Coronary artery (tissue), 2 donors: ENCODE measurements around the gene AGBL1.

Source experiments
- DNase-seq: peaks from one replicate; pipeline ENCODE4 v3.0.0-alpha.2; 2017; ENCODE audit warnings: low spot score
- H3K27ac ChIP-seq, 2 donors: fragments of 200-600 bp; sonication (generic); one replicate each; pipeline ENCODE4 v1.5.1; 2016 to 2019
- H3K4me3 ChIP-seq: fragments of 200-600 bp; sonication (generic); 2 replicates; pipeline ENCODE4 v1.5.1; 2016; ENCODE audit warnings: mild to moderate bottlenecking, moderate library complexity
- CTCF ChIP-seq: fragments of 200-600 bp; sonication (generic); IDR thresholded peaks from one replicate; pipeline ENCODE4 v1.5.1; 2019; ENCODE audit warnings: antibody characterized with exemption

The AGBL1 gene

GRCh38 chr15:86969364-86969763 lies 889.7 kb downstream of the AGBL1 start:
- Histone ChIP-seq H3K27ac (no peak overlapping the region), H3K4me3 (no peak overlapping the region)
- TF ChIP-seq CTCF: no peak
- DNase-seq: no peak

GRCh38 chr15:86973284-86973844 lies 893.7 kb downstream of the AGBL1 start:
- no peak for DNase-seq
- H3K27ac ChIP-seq: no peak overlapping the region
- TF ChIP-seq CTCF: no peak

DNA sequence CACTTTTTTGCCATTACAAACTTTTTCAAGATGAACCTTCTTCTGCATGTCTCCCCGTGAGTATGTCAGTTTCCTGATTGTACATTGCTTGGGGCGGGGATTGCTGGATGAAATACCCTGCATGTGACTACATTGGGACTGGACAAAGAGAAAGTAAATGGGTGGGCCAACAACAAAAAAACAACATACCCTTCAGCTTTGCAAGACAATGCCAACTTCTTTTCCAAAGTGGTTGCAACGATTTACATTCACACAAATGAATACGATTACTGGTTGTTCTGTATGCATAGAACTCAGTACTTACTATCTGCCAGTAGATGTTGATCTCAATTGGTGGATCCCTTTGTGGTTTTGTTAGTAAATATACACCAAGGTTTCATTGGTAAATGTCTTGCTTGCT lies 908.4 kb downstream of the AGBL1 start:
- no peak overlapping the region for H3K4me3 ChIP-seq
- H3K27ac ChIP-seq: no peak overlapping the region
- TF ChIP-seq CTCF: no peak
- DNase-seq: no peak

More at GRCh38 chr15:86973284-86973844, 893.7 kb downstream of the AGBL1 start:
- H3K4me3 ChIP-seq: no peak overlapping the region

DNA sequence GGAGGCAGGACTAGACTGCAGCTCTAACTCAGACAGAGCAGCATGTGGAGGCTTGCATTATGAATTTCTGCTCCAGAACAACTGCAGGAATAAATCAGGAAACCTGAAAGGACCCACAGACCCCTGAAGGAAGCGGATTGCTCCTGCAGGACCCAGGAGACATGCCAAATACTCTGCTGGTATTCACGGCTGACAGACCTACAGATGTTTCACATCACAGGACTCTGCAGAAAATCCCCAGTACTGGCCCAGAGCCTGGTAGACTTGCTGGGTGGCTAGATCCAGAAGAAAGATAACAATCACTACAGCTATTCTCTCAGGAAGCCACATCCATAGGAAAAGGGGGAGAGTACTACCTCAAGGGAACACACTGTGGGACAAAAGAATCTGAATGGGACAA lies 942.1 kb downstream of the AGBL1 start:
- H3K27ac ChIP-seq: no peak overlapping the region
- DNase-seq: no peak
- no peak for TF ChIP-seq CTCF
- no peak overlapping the region for H3K4me3 ChIP-seq

GRCh38 chr15:87031540-87032230 lies 952.0 kb downstream of the AGBL1 start:
- no peak for DNase-seq
- Histone ChIP-seq H3K27ac (no peak overlapping the region), H3K4me3 (no peak overlapping the region)
- TF ChIP-seq CTCF: no peak

DNA sequence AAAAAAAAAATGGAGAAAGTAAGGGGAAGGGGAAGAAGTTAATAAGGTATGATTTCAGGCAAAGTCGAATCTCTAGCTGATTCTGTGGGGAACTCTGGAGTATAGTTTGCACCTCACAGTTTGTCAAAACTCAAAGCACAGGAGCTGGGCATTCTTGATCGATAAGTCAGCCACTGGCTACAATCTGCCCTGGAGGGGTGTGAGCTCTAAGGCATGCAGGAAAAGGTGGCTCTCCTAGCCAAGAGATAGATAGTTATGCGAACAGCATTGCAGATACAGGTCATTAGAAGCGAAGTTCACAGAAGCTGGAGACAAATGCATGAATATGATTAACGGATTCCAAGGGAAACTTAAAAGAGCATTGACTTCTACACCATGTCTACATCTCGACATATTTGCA lies 952.6 kb downstream of the AGBL1 start:
- no peak for DNase-seq
- Histone ChIP-seq H3K4me3 (no peak overlapping the region), H3K27ac (no peak overlapping the region)
- no peak for TF ChIP-seq CTCF

- no peak for TF ChIP-seq CTCF
- DNase-seq: no peak
- Histone ChIP-seq H3K27ac (no peak overlapping the region), H3K4me3 (no peak overlapping the region)
These were observed 953.4 kb downstream of the AGBL1 start for GRCh38 chr15:87033056-87033455.
